Endothelial cell of umbilical vein (primary cell): ENCODE results near the gene TMEM184C. TPM values are rescaled to one million over a fixed set of nuclear protein-coding genes. Genes with fewer than 3 reads are reported as not detected.

ENCODE experiments used
- BruUV-seq: library from RNA; stranded (reverse); fragments of 400-500 nt; replicated peaks from 2 replicates; lab custom pipeline; 2021; lab: Mats Ljungman, UMichigan
- CTCF ChIA-PET: fragments of 300-600, 350-600 bp; sonication (Branson Sonifier 250); formaldehyde crosslinking; loops from one replicate; lab custom pipeline; 2021; ENCODE audit warnings: antibody characterized with exemption, inconsistent platforms; lab: Charles Lee
- POLR2A ChIA-PET: fragments of 300-600, 350-600 bp; sonication (Branson Sonifier 250); formaldehyde crosslinking; loops from one replicate; lab custom pipeline; 2021; ENCODE audit warnings: antibody characterized with exemption, inconsistent platforms; lab: Charles Lee
- DNase-seq: peaks from one replicate; pipeline ENCODE4 v3.0.0-alpha.2; 2011; ENCODE audit warnings: low read depth, low spot score
- FAIRE-seq: peaks from 2 replicates; lab custom pipeline; 2011; peaks lifted over from hg19 to GRCh38; lab: Jason Lieb, UNC
- H2AFZ ChIP-seq: 2 replicates; pipeline ENCODE4 v1.6.0; 2012; ENCODE audit warnings: low read depth, low read length, control low read depth, inconsistent platforms
- H3K27ac ChIP-seq: 2 replicates; pipeline ENCODE4 v1.5.1; 2011; ENCODE audit warnings: low read depth, mild to moderate bottlenecking, control low read depth, low read length, moderate library complexity; ENCODE audit not compliant: insufficient read depth
- H3K27me3 ChIP-seq, 2 experiments: 2 replicates each; pipeline versions ENCODE4 v1.6.0 to v1.6.1; 2011; ENCODE audit warnings: low read length in 2 of 2, mixed read lengths in 1 of 2; ENCODE audit not compliant: control insufficient read depth in 2 of 2, insufficient read depth in 2 of 2
- H3K36me3 ChIP-seq, 2 experiments: 2 replicates in 1 of 2; 3 replicates in 1 of 2; pipeline ENCODE4 v1.5.1; 2011; ENCODE audit warnings: low read length in 2 of 2, mild to moderate bottlenecking in 1 of 2, moderate library complexity in 1 of 2; ENCODE audit not compliant: control insufficient read depth in 2 of 2, insufficient read depth in 2 of 2; ENCODE audit errors: extremely low read depth in 1 of 2
- H3K4me1 ChIP-seq: 3 replicates; pipeline ENCODE4 v1.5.1; 2011; ENCODE audit warnings: mild to moderate bottlenecking, low read length; ENCODE audit not compliant: control insufficient read depth, insufficient read depth; ENCODE audit errors: extremely low read depth
- H3K4me2 ChIP-seq: 2 replicates; pipeline ENCODE4 v1.6.1; 2011; ENCODE audit warnings: low read length, control low read depth, mixed read lengths; ENCODE audit not compliant: insufficient read depth
- H3K4me3 ChIP-seq, 3 experiments: fragments of 200-600 bp in 1 of 3; sonication (generic), shearing (Covaris generic) in 1 of 3; replicated peaks in 1 of 3; 2 replicates each; pipeline ENCODE4 v1.5.1; 2011 to 2016; ENCODE audit warnings: control low read depth in 3 of 3, low read length in 3 of 3, mild to moderate bottlenecking in 2 of 3, inconsistent platforms in 1 of 3, low read depth in 1 of 3, moderate library complexity in 1 of 3; ENCODE audit not compliant: insufficient read depth in 1 of 3
- H3K79me2 ChIP-seq: 2 replicates; pipeline ENCODE4 v1.6.0; 2012; ENCODE audit warnings: low read length, inconsistent platforms; ENCODE audit not compliant: control insufficient read depth, insufficient read depth
- H3K9ac ChIP-seq: replicated peaks from 2 replicates; pipeline ENCODE3; 2011; ENCODE audit warnings: low read length, control low read depth; ENCODE audit not compliant: insufficient read depth; ENCODE audit errors: extremely low read depth
- H3K9me1 ChIP-seq: replicated peaks from 3 replicates; pipeline ENCODE4 v1.6.0; 2011; ENCODE audit warnings: mild to moderate bottlenecking, low read length; ENCODE audit not compliant: control insufficient read depth, insufficient read depth; ENCODE audit errors: extremely low read depth
- H3K9me3 ChIP-seq: replicated peaks from 2 replicates; pipeline ENCODE4 v1.5.1; 2012; ENCODE audit warnings: low read length, inconsistent platforms; ENCODE audit not compliant: control insufficient read depth, insufficient read depth
- H4K20me1 ChIP-seq: replicated peaks from 2 replicates; pipeline ENCODE3; 2011; ENCODE audit warnings: mild to moderate bottlenecking, low read length; ENCODE audit not compliant: control insufficient read depth, insufficient read depth; ENCODE audit errors: extremely low read depth
- CTCF ChIP-seq, 2 donors: IDR thresholded peaks; 1 replicate in 1 of 2; 2 replicates in 1 of 2; pipeline ENCODE4 v1.5.1; 2011; ENCODE audit warnings: low read length in 2 of 2, mild to moderate bottlenecking in 2 of 2, moderate library complexity in 2 of 2, control low read depth in 1 of 2, inconsistent platforms in 1 of 2, low read depth in 1 of 2; ENCODE audit not compliant: insufficient read depth in 1 of 2; ENCODE audit errors: extremely low read depth in 1 of 2
- EZH2 ChIP-seq: IDR thresholded peaks from 2 replicates; pipeline ENCODE4 v1.6.1; 2012; ENCODE audit warnings: borderline replicate concordance, low read depth, mild to moderate bottlenecking, moderate library complexity, low read length, inconsistent platforms; ENCODE audit not compliant: severe bottlenecking
- FOS ChIP-seq: IDR thresholded peaks from 2 replicates; pipeline ENCODE4 v1.6.1; 2011; ENCODE audit warnings: mild to moderate bottlenecking, low read length, moderate library complexity, borderline replicate concordance; ENCODE audit not compliant: insufficient read depth
- GATA2 ChIP-seq: IDR thresholded peaks from 2 replicates; pipeline ENCODE4 v1.7.0; 2011; ENCODE audit warnings: low read depth, mild to moderate bottlenecking, moderate library complexity, mixed read lengths, low read length; ENCODE audit not compliant: insufficient read length, insufficient read depth
- JUN ChIP-seq: IDR thresholded peaks from 2 replicates; pipeline ENCODE4 v1.6.1; 2011; ENCODE audit warnings: borderline replicate concordance, low read depth; ENCODE audit not compliant: insufficient read length, insufficient read depth
- MAX ChIP-seq: IDR thresholded peaks from 2 replicates; pipeline ENCODE4 v1.6.1; 2011; ENCODE audit not compliant: insufficient read depth, insufficient read length
- MYC ChIP-seq: IDR thresholded peaks from one replicate; pipeline ENCODE4 v1.6.1; 2011; ENCODE audit warnings: mild to moderate bottlenecking, low read depth, low read length
- POLR2A ChIP-seq: IDR thresholded peaks from 2 replicates; pipeline ENCODE4 v1.6.1; 2012; ENCODE audit warnings: low read depth, mild to moderate bottlenecking, control low read depth, low read length
- POLR2AphosphoS5 ChIP-seq: IDR thresholded peaks from 2 replicates; pipeline ENCODE4 v1.6.1; 2012; ENCODE audit warnings: low read depth, mild to moderate bottlenecking, control low read depth, low read length, moderate library complexity; ENCODE audit not compliant: insufficient read depth
- dilution Hi-C: fragments of 300-500 bp; cut with MboI; formaldehyde crosslinking; loops from one replicate; pipeline ENCODE4 v1.15.0; 2019; ENCODE audit warnings: low sequenced_read_pairs; ENCODE audit not compliant: extremely low pct_ligation_motif_present
- intact Hi-C: fragments of 100-400 bp; cut with micrococcal nuclease; formaldehyde crosslinking; loops from one replicate; pipeline ENCODE4 v1.10.0; 2022
- polyA plus RNA-seq, 4 experiments: library from polyadenylated mRNA; depleted of rRNA in 3 of 4; stranded (reverse) in 3 of 4; unstranded in 1 of 4; fragments of >200 nt; gene quantifications; 2 replicates each; pipeline versions ENCODE4 v1.2.1 to v1.2.3, GENCODE V29; 2011 to 2012; ENCODE audit warnings: missing spikeins in 1 of 4
- total RNA-seq: library from RNA; stranded (reverse); gene quantifications from 2 replicates; pipeline ENCODE4 v1.2.3, GENCODE V29; 2021

TMEM184C gene
- total and polyA plus RNA-seq, 2 donors (not counting 3 experiments of a cell fraction or from before 2014, with no cell fraction given): 10.3 to 29.2 TPM

- Histone ChIP-seq H3K79me2 (no peaks in the 10 kb centered on the region), H3K9me1 (no peaks in the 10 kb centered on the region), H3K27me3 (no peaks in the 10 kb centered on the region), H3K9me3 (no peaks in the 10 kb centered on the region), H3K27ac (no peak overlapping the region), H3K36me3 (no peaks in the 10 kb centered on the region), H4K20me1 (no peaks in the 10 kb centered on the region), H3K9ac (no peak overlapping the region), H3K4me2 (no peak overlapping the region), H2AFZ (no peak overlapping the region), H3K4me1 (peaks cover 17% of the 10 kb centered on the region), H3K4me3 (no peak overlapping the region)
- no TSS peak for BruUV-seq
- no peak for TF ChIP-seq MAX
- no peak for TF ChIP-seq EZH2
- TF ChIP-seq GATA2: no peak
- TF ChIP-seq CTCF (IDR thresholded peaks at IDR 0.05; ENCODE audit: extremely low read depth in 1 of 2, insufficient read depth in 1 of 2, low read depth in 1 of 2, low read length in 2 of 2): no peak
- no peak for TF ChIP-seq FOS
- TF ChIP-seq MYC: no peak
- no peak for TF ChIP-seq POLR2A
- TF ChIP-seq POLR2AphosphoS5: no peak
- TF ChIP-seq JUN: no peak
- intact Hi-C loops (loop anchor here (10.0 kb wide), 1 partner anchor 241 kb away; no protein-coding TSS in a partner anchor), dilution Hi-C loops (no loop called here)
- DNase-seq (no peak), FAIRE-seq (no peak)
- ChIA-PET POLR2A (no interaction called here), CTCF (interaction anchor here (1.4 to 2.2 kb wide), 3 partner anchors 14 to 57 kb away, joined by 3 to 8 read pairs (median 4); no protein-coding TSS in a partner anchor)
These were observed 41.1 kb upstream of the TMEM184C start for GRCh38 chr4:147576084-147576483.
